Endothelial cell of umbilical vein (primary cell): Measurements from ENCODE around the gene CALD1. TPM values are rescaled to one million over a fixed set of nuclear protein-coding genes. Genes with fewer than 3 reads are reported as not detected.

Source experiments
- BruUV-seq: library from RNA; stranded (reverse); fragments of 400-500 nt; replicated peaks from 2 replicates; lab custom pipeline; 2021; lab: Mats Ljungman, UMichigan
- CTCF ChIA-PET: fragments of 300-600, 350-600 bp; sonication (Branson Sonifier 250); formaldehyde crosslinking; loops from one replicate; lab custom pipeline; 2021; ENCODE audit warnings: antibody characterized with exemption, inconsistent platforms; lab: Charles Lee
- POLR2A ChIA-PET: fragments of 300-600, 350-600 bp; sonication (Branson Sonifier 250); formaldehyde crosslinking; loops from one replicate; lab custom pipeline; 2021; ENCODE audit warnings: antibody characterized with exemption, inconsistent platforms; lab: Charles Lee
- DNase-seq: peaks from one replicate; pipeline ENCODE4 v3.0.0-alpha.2; 2011; ENCODE audit warnings: low read depth, low spot score
- FAIRE-seq: peaks from 2 replicates; lab custom pipeline; 2011; peaks lifted over from hg19 to GRCh38; lab: Jason Lieb, UNC
- H2AFZ ChIP-seq: 2 replicates; pipeline ENCODE4 v1.6.0; 2012; ENCODE audit warnings: low read depth, low read length, control low read depth, inconsistent platforms
- H3K27ac ChIP-seq: 2 replicates; pipeline ENCODE4 v1.5.1; 2011; ENCODE audit warnings: low read depth, mild to moderate bottlenecking, control low read depth, low read length, moderate library complexity; ENCODE audit not compliant: insufficient read depth
- H3K27me3 ChIP-seq, 2 experiments: 2 replicates each; pipeline versions ENCODE4 v1.6.0 to v1.6.1; 2011; ENCODE audit warnings: low read length in 2 of 2, mixed read lengths in 1 of 2; ENCODE audit not compliant: control insufficient read depth in 2 of 2, insufficient read depth in 2 of 2
- H3K36me3 ChIP-seq, 2 experiments: 2 replicates in 1 of 2; 3 replicates in 1 of 2; pipeline ENCODE4 v1.5.1; 2011; ENCODE audit warnings: low read length in 2 of 2, mild to moderate bottlenecking in 1 of 2, moderate library complexity in 1 of 2; ENCODE audit not compliant: control insufficient read depth in 2 of 2, insufficient read depth in 2 of 2; ENCODE audit errors: extremely low read depth in 1 of 2
- H3K4me1 ChIP-seq: 3 replicates; pipeline ENCODE4 v1.5.1; 2011; ENCODE audit warnings: mild to moderate bottlenecking, low read length; ENCODE audit not compliant: control insufficient read depth, insufficient read depth; ENCODE audit errors: extremely low read depth
- H3K4me2 ChIP-seq: 2 replicates; pipeline ENCODE4 v1.6.1; 2011; ENCODE audit warnings: low read length, control low read depth, mixed read lengths; ENCODE audit not compliant: insufficient read depth
- H3K4me3 ChIP-seq, 3 experiments: fragments of 200-600 bp in 1 of 3; sonication (generic), shearing (Covaris generic) in 1 of 3; replicated peaks in 1 of 3; 2 replicates each; pipeline ENCODE4 v1.5.1; 2011 to 2016; ENCODE audit warnings: control low read depth in 3 of 3, low read length in 3 of 3, mild to moderate bottlenecking in 2 of 3, inconsistent platforms in 1 of 3, low read depth in 1 of 3, moderate library complexity in 1 of 3; ENCODE audit not compliant: insufficient read depth in 1 of 3
- H3K79me2 ChIP-seq: 2 replicates; pipeline ENCODE4 v1.6.0; 2012; ENCODE audit warnings: low read length, inconsistent platforms; ENCODE audit not compliant: control insufficient read depth, insufficient read depth
- H3K9ac ChIP-seq: replicated peaks from 2 replicates; pipeline ENCODE3; 2011; ENCODE audit warnings: low read length, control low read depth; ENCODE audit not compliant: insufficient read depth; ENCODE audit errors: extremely low read depth
- H3K9me1 ChIP-seq: replicated peaks from 3 replicates; pipeline ENCODE4 v1.6.0; 2011; ENCODE audit warnings: mild to moderate bottlenecking, low read length; ENCODE audit not compliant: control insufficient read depth, insufficient read depth; ENCODE audit errors: extremely low read depth
- H3K9me3 ChIP-seq: replicated peaks from 2 replicates; pipeline ENCODE4 v1.5.1; 2012; ENCODE audit warnings: low read length, inconsistent platforms; ENCODE audit not compliant: control insufficient read depth, insufficient read depth
- H4K20me1 ChIP-seq: replicated peaks from 2 replicates; pipeline ENCODE3; 2011; ENCODE audit warnings: mild to moderate bottlenecking, low read length; ENCODE audit not compliant: control insufficient read depth, insufficient read depth; ENCODE audit errors: extremely low read depth
- EZH2 ChIP-seq: IDR thresholded peaks from 2 replicates; pipeline ENCODE4 v1.6.1; 2012; ENCODE audit warnings: borderline replicate concordance, low read depth, mild to moderate bottlenecking, moderate library complexity, low read length, inconsistent platforms; ENCODE audit not compliant: severe bottlenecking
- FOS ChIP-seq: IDR thresholded peaks from 2 replicates; pipeline ENCODE4 v1.6.1; 2011; ENCODE audit warnings: mild to moderate bottlenecking, low read length, moderate library complexity, borderline replicate concordance; ENCODE audit not compliant: insufficient read depth
- GATA2 ChIP-seq: IDR thresholded peaks from 2 replicates; pipeline ENCODE4 v1.7.0; 2011; ENCODE audit warnings: low read depth, mild to moderate bottlenecking, moderate library complexity, mixed read lengths, low read length; ENCODE audit not compliant: insufficient read length, insufficient read depth
- JUN ChIP-seq: IDR thresholded peaks from 2 replicates; pipeline ENCODE4 v1.6.1; 2011; ENCODE audit warnings: borderline replicate concordance, low read depth; ENCODE audit not compliant: insufficient read length, insufficient read depth
- MAX ChIP-seq: IDR thresholded peaks from 2 replicates; pipeline ENCODE4 v1.6.1; 2011; ENCODE audit not compliant: insufficient read depth, insufficient read length
- MYC ChIP-seq: IDR thresholded peaks from one replicate; pipeline ENCODE4 v1.6.1; 2011; ENCODE audit warnings: mild to moderate bottlenecking, low read depth, low read length
- POLR2A ChIP-seq: IDR thresholded peaks from 2 replicates; pipeline ENCODE4 v1.6.1; 2012; ENCODE audit warnings: low read depth, mild to moderate bottlenecking, control low read depth, low read length
- POLR2AphosphoS5 ChIP-seq: IDR thresholded peaks from 2 replicates; pipeline ENCODE4 v1.6.1; 2012; ENCODE audit warnings: low read depth, mild to moderate bottlenecking, control low read depth, low read length, moderate library complexity; ENCODE audit not compliant: insufficient read depth
- dilution Hi-C: fragments of 300-500 bp; cut with MboI; formaldehyde crosslinking; loops from one replicate; pipeline ENCODE4 v1.15.0; 2019; ENCODE audit warnings: low sequenced_read_pairs; ENCODE audit not compliant: extremely low pct_ligation_motif_present
- intact Hi-C: fragments of 100-400 bp; cut with micrococcal nuclease; formaldehyde crosslinking; loops from one replicate; pipeline ENCODE4 v1.10.0; 2022
- polyA plus RNA-seq, 4 experiments: library from polyadenylated mRNA; depleted of rRNA in 3 of 4; stranded (reverse) in 3 of 4; unstranded in 1 of 4; fragments of >200 nt; gene quantifications; 2 replicates each; pipeline versions ENCODE4 v1.2.1 to v1.2.3, GENCODE V29; 2011 to 2012; ENCODE audit warnings: missing spikeins in 1 of 4
- total RNA-seq: library from RNA; stranded (reverse); gene quantifications from 2 replicates; pipeline ENCODE4 v1.2.3, GENCODE V29; 2021
- TF ChIP-seq, protein P1 (sequence below), 2 donors: IDR thresholded peaks; 1 replicate in 1 of 2; 2 replicates in 1 of 2; pipeline ENCODE4 v1.5.1; 2011; ENCODE audit warnings: low read length in 2 of 2, mild to moderate bottlenecking in 2 of 2, moderate library complexity in 2 of 2, control low read depth in 1 of 2, inconsistent platforms in 1 of 2, low read depth in 1 of 2; ENCODE audit not compliant: insufficient read depth in 1 of 2; ENCODE audit errors: extremely low read depth in 1 of 2

CALD1 gene
- total and polyA plus RNA-seq, 2 donors (not counting 3 experiments of a cell fraction or from before 2014, with no cell fraction given): 136 to 307 TPM

DNA sequence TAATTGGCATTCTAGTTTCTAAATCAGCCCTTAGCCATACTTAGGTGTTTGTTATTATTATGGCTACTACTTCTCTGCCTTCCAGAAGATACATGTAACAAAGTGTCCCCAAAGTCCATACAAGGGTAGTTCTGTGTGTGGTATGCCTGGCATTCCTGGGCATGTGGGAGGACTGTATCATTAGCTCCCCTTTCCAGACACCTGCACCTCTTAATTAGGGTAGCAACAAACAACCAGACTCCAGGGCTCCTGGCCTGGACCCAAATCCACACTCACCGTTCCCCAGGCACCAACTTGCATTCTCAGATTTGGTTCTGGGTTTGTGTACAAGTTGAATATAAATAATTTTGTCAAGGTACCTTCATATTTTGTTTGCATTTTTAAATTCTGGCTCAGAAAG, 15.5 kb upstream of the CALD1 start:
- no peaks in the 10 kb centered on the region for H3K9me1 ChIP-seq
- no peak overlapping the region for H2AFZ ChIP-seq
- H3K36me3 ChIP-seq: no peaks in the 10 kb centered on the region
- H3K27ac ChIP-seq: no peak overlapping the region
- H3K4me3 ChIP-seq: no peak overlapping the region
- BruUV-seq: no TSS peak
- POLR2A ChIA-PET: no interaction called here
- dilution Hi-C loops (no loop called here), intact Hi-C loops (no loop called here)
- no peak overlapping the region for H3K9ac ChIP-seq
- no peak for FAIRE-seq
- no peaks in the 10 kb centered on the region for H3K9me3 ChIP-seq
- H3K4me2 ChIP-seq: no peak overlapping the region
- no peaks in the 10 kb centered on the region for H3K79me2 ChIP-seq
- no peaks in the 10 kb centered on the region for H3K4me1 ChIP-seq
- TF ChIP-seq MYC (no peak), JUN (no peak), EZH2 (no peak), POLR2A (no peak), GATA2 (no peak), FOS (no peak), POLR2AphosphoS5 (no peak), MAX (no peak)
- TF ChIP-seq, protein P1, sequence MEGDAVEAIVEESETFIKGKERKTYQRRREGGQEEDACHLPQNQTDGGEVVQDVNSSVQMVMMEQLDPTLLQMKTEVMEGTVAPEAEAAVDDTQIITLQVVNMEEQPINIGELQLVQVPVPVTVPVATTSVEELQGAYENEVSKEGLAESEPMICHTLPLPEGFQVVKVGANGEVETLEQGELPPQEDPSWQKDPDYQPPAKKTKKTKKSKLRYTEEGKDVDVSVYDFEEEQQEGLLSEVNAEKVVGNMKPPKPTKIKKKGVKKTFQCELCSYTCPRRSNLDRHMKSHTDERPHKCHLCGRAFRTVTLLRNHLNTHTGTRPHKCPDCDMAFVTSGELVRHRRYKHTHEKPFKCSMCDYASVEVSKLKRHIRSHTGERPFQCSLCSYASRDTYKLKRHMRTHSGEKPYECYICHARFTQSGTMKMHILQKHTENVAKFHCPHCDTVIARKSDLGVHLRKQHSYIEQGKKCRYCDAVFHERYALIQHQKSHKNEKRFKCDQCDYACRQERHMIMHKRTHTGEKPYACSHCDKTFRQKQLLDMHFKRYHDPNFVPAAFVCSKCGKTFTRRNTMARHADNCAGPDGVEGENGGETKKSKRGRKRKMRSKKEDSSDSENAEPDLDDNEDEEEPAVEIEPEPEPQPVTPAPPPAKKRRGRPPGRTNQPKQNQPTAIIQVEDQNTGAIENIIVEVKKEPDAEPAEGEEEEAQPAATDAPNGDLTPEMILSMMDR (IDR thresholded peaks at IDR 0.05; ENCODE audit: extremely low read depth in 1 of 2, insufficient read depth in 1 of 2, low read depth in 1 of 2, low read length in 2 of 2): no peak
- no peaks in the 10 kb centered on the region for H3K27me3 ChIP-seq
- no peak for DNase-seq
- no peaks in the 10 kb centered on the region for H4K20me1 ChIP-seq
- CTCF ChIA-PET: no interaction called here
